Measurements from ENCODE around the gene FITM1.

DNA sequence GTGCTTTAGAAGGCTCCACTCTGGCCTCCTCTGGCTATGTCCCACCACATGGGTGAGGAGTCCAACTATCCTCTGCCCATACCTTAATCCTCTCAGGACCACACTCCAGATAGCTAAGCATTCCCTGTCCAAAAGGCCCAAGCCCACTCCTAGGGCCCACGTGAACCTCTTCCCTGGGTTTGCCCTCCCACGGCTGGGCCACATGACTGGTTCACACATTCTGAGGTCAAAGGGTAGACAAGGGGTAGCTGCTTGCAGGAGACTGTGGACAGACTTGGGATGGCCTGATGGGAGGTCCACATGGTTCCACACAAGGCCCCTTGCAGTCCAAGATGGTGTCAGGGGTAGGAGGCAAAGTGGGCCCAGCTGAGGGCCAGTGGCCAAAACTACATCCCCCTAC is 42.4 kb upstream of the FITM1 start:
- TF ChIP-seq, protein P1, sequence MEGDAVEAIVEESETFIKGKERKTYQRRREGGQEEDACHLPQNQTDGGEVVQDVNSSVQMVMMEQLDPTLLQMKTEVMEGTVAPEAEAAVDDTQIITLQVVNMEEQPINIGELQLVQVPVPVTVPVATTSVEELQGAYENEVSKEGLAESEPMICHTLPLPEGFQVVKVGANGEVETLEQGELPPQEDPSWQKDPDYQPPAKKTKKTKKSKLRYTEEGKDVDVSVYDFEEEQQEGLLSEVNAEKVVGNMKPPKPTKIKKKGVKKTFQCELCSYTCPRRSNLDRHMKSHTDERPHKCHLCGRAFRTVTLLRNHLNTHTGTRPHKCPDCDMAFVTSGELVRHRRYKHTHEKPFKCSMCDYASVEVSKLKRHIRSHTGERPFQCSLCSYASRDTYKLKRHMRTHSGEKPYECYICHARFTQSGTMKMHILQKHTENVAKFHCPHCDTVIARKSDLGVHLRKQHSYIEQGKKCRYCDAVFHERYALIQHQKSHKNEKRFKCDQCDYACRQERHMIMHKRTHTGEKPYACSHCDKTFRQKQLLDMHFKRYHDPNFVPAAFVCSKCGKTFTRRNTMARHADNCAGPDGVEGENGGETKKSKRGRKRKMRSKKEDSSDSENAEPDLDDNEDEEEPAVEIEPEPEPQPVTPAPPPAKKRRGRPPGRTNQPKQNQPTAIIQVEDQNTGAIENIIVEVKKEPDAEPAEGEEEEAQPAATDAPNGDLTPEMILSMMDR (IDR thresholded peaks at IDR 0.05) = no peak
- TF ChIP-seq POLR2A (IDR thresholded peaks at IDR 0.05) (no peak), EP300 (IDR thresholded peaks at IDR 0.05) (no peak)
